ENCODE measurements around the gene RFTN1.

The RFTN1 gene

GRCh38 chr3:16355828-16356227 lies 157.7 kb downstream of the RFTN1 start:
- H3K36me3 Mint-ChIP-seq (ENCODE audit: low read depth), result peaks cover 88% of the 10 kb centered on the region
- peak overlapping the region; percentile 10 for H3K27ac Mint-ChIP-seq
- no peak for DNase-seq
- no peak overlapping the region for H3K4me3 Mint-ChIP-seq
- H3K9me3 Mint-ChIP-seq, result no peaks in the 10 kb centered on the region
- peaks cover 53% of the 10 kb centered on the region for H3K4me1 Mint-ChIP-seq (ENCODE audit: low read depth)
- H3K27me3 Mint-ChIP-seq, result no peaks in the 10 kb centered on the region

DNA sequence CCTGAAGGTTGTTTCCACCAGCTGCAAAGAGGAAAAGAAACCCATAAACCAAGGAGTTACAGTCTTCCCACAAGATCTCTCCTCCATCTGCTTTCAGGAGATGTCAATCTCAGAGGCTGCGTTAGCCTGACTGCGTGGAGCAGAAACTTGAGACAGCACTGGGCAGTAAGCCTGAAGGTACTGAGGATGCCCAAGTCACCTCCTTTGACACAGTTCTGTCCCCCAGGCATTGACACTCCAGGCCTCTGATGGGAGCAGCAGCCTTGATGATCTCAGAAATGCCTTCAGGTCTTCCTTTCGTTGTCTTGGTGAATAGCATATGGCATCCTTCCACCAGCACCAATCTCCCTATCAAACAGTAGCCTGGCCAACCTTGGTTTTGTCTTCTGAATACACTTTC lies 159.2 kb downstream of the RFTN1 start:
- no peak for DNase-seq
- H3K9me3 Mint-ChIP-seq, result no peaks in the 10 kb centered on the region
- H3K27me3 Mint-ChIP-seq, result no peaks in the 10 kb centered on the region
- no peak overlapping the region for H3K4me3 Mint-ChIP-seq
- H3K4me1 Mint-ChIP-seq (ENCODE audit: low read depth), result peaks cover 56% of the 10 kb centered on the region
- H3K27ac Mint-ChIP-seq, result peak overlapping the region; percentile 51
- peaks cover 93% of the 10 kb centered on the region for H3K36me3 Mint-ChIP-seq (ENCODE audit: low read depth)

DNA sequence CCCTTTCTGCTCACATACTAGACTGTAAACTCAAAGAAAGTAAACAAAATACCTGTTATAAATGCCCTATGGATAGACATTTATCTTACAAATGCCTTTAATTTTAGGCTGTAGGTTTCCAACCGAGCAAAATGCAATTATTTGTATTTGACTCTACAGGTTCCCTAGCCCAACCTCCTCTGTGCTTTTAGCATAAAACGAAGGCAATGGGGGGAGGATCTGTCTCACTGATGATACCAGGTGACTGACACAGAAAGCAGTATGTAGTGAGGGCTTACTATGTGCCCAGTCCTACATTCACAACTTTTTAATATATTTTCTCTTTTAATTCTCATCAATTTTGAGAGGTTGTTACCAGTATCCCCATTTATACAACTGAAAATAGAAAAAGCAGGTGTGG lies 161.1 kb downstream of the RFTN1 start:
- Mint-ChIP-seq H3K4me3 (no peak overlapping the region), H3K27me3 (no peaks in the 10 kb centered on the region), H3K9me3 (no peaks in the 10 kb centered on the region), H3K27ac (peak overlapping the region; percentile 85), H3K4me1 (ENCODE audit: low read depth) (peaks cover 52% of the 10 kb centered on the region), H3K36me3 (ENCODE audit: low read depth) (peaks cover 96% of the 10 kb centered on the region)
- DNase-seq, result no peak

- Mint-ChIP-seq H3K27ac (peak overlapping the region; percentile 76), H3K36me3 (ENCODE audit: low read depth) (peaks cover 98% of the 10 kb centered on the region), H3K27me3 (no peaks in the 10 kb centered on the region), H3K9me3 (no peaks in the 10 kb centered on the region), H3K4me1 (ENCODE audit: low read depth) (peaks cover 58% of the 10 kb centered on the region), H3K4me3 (no peak overlapping the region)
- no peak for DNase-seq
These were observed 162.7 kb downstream of the RFTN1 start for GRCh38 chr3:16350597-16351318.

DNA sequence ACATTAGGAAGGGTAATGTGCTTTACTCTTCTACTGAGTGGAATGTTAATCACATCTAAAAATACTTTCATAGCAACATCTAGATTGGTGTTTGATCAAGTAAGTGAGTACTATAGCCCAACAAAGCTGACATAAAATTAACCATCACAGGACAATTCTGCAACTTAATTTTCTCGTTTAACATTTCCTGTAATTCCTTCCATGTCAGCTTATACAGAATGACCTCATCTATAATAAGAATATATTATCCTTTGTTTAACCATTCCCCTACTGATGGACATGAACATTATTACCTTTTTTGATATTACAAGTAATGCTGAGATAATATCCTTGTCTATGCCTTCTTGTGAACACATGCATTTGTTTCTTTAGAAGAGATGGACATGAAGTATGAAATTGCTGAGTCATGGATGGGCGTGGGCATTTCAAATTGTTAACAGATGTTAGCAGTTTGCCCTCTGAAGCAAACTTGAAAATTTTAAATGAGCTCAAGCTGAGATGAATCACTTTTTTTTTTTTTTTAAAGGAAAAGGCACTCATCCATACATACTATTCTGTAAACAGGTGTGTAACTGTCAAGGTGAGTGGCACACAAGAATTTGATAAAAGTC lies 163.4 kb downstream of the RFTN1 start:
- DNase-seq, result no peak
- Mint-ChIP-seq H3K4me3 (no peak overlapping the region), H3K36me3 (ENCODE audit: low read depth) (peaks cover 98% of the 10 kb centered on the region), H3K4me1 (ENCODE audit: low read depth) (peaks cover 59% of the 10 kb centered on the region), H3K27me3 (no peaks in the 10 kb centered on the region), H3K27ac (peak overlapping the region; percentile 76), H3K9me3 (no peaks in the 10 kb centered on the region)

- DNase-seq, result no peak
- Mint-ChIP-seq H3K36me3 (ENCODE audit: low read depth) (peaks cover 98% of the 10 kb centered on the region), H3K4me3 (no peak overlapping the region), H3K27ac (peak overlapping the region; percentile 75), H3K9me3 (no peaks in the 10 kb centered on the region), H3K4me1 (ENCODE audit: low read depth) (peaks cover 66% of the 10 kb centered on the region), H3K27me3 (no peaks in the 10 kb centered on the region)
These were observed 166.0 kb downstream of the RFTN1 start for GRCh38 chr3:16347548-16347947.

DNA sequence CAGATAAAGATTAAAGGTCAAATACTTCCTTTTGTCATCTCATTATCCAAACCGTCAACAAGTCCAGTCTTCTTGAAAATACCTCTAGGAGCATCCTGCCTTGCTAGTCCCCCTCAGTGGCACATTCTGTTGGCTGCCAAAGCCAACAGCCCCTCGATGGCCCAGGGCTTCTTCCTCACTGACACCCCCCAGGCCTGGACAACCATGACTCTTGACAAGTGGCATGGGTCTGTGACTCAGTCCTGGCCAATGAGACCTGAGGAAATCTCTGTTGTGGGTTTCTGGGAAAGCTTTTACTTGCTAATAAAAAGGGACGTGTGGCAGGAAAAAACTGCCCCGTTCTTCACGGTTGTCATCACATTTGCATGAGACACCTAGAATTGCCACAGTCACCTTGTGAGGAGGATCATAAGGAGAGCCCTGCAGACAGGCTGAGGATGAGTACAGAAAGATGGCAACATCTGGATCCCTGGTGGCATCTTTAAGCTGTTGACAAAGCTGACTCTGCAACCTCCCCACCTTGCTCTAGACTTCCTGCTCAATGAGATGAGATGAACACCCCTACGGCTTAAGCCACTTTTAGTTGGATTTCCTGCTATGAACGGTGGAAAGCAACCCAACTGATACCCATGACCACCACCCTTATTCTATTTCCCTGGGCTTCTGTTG lies 167.0 kb downstream of the RFTN1 start:
- Mint-ChIP-seq H3K27me3 (no peaks in the 10 kb centered on the region), H3K9me3 (no peaks in the 10 kb centered on the region), H3K36me3 (ENCODE audit: low read depth) (peaks cover 93% of the 10 kb centered on the region), H3K27ac (peak overlapping the region; percentile 75), H3K4me3 (no peak overlapping the region), H3K4me1 (ENCODE audit: low read depth) (peaks cover 65% of the 10 kb centered on the region)
- DNase-seq, result no peak

DNA sequence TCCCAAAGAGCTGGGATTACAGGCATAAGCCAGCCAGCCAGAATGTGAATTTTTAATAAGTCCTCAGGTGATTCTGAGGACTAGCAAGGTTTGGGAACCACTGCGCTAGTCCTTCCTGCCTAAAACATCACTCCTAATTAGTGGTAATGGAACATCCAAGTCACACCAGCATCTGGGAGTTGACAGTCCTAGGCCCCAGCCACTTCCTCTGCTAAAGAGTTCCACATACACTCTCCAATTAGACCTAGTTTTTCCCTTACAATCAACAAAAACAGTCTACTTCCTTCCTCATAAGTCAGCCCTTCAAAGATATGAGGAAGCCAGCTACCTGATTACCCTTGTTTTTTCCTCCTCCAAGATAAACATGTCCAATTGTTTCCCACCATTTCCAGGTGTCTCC lies 170.4 kb downstream of the RFTN1 start:
- Mint-ChIP-seq H3K4me1 (ENCODE audit: low read depth) (peaks cover 74% of the 10 kb centered on the region), H3K9me3 (no peaks in the 10 kb centered on the region), H3K27me3 (no peaks in the 10 kb centered on the region), H3K27ac (peak overlapping the region; percentile 63), H3K4me3 (no peak overlapping the region), H3K36me3 (ENCODE audit: low read depth) (peaks cover 85% of the 10 kb centered on the region)
- no peak for DNase-seq

DNA sequence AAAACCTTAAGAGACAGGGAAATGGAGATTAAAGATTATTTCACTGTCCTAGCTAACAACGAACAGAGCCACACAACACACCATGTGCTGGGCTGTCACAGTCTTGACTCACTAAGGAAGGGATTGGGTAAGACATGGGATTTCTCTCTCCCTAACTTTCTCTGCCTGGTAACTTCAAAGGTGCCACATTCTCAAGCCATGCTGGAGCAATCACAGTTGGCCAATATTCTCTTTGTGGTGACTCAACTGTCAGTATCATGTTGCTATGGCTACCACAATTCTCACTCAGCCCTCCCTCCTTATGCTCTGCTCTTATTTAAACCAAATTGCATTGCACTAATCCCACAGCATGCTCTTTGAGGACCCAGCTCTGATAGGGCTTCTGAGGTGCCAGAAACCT lies 174.5 kb downstream of the RFTN1 start:
- Mint-ChIP-seq H3K27ac (peak overlapping the region; percentile 88), H3K4me1 (ENCODE audit: low read depth) (peaks cover 77% of the 10 kb centered on the region), H3K36me3 (ENCODE audit: low read depth) (peaks cover 80% of the 10 kb centered on the region), H3K9me3 (no peaks in the 10 kb centered on the region), H3K27me3 (no peaks in the 10 kb centered on the region), H3K4me3 (no peak overlapping the region)
- no peak for DNase-seq

GRCh38 chr3:16337856-16338540 lies 175.5 kb downstream of the RFTN1 start:
- DNase-seq, result peak; percentile 50
- Mint-ChIP-seq H3K9me3 (no peaks in the 10 kb centered on the region), H3K27me3 (no peaks in the 10 kb centered on the region), H3K4me1 (ENCODE audit: low read depth) (peaks cover 71% of the 10 kb centered on the region), H3K27ac (peak overlapping the region; percentile 88), H3K36me3 (ENCODE audit: low read depth) (peaks cover 79% of the 10 kb centered on the region), H3K4me3 (peak overlapping the region; percentile 23)

DNA sequence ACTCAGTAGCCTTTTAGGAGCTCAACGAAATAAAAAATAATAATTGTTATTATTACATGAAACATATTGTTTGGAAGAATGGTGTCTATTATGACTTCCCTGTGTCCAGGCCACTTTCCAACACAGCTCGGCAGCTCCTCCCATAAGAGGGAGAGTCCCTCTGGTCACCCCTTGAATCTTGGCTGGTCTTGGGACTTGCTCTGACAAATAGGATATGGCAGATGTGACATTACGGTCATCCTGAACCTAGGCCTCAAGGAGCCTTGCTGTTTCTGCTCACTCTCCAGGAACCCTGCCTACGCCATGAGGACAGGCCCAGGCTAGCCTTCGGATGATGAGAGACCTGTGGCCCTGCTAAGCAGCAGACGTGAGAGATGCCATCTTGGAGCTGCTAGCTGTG lies 176.7 kb downstream of the RFTN1 start:
- Mint-ChIP-seq H3K36me3 (ENCODE audit: low read depth) (peaks cover 83% of the 10 kb centered on the region), H3K9me3 (peaks cover 9% of the 10 kb centered on the region), H3K4me1 (ENCODE audit: low read depth) (peaks cover 68% of the 10 kb centered on the region), H3K27me3 (no peaks in the 10 kb centered on the region), H3K27ac (peak overlapping the region; percentile 46), H3K4me3 (no peak overlapping the region)
- no peak for DNase-seq

DNA sequence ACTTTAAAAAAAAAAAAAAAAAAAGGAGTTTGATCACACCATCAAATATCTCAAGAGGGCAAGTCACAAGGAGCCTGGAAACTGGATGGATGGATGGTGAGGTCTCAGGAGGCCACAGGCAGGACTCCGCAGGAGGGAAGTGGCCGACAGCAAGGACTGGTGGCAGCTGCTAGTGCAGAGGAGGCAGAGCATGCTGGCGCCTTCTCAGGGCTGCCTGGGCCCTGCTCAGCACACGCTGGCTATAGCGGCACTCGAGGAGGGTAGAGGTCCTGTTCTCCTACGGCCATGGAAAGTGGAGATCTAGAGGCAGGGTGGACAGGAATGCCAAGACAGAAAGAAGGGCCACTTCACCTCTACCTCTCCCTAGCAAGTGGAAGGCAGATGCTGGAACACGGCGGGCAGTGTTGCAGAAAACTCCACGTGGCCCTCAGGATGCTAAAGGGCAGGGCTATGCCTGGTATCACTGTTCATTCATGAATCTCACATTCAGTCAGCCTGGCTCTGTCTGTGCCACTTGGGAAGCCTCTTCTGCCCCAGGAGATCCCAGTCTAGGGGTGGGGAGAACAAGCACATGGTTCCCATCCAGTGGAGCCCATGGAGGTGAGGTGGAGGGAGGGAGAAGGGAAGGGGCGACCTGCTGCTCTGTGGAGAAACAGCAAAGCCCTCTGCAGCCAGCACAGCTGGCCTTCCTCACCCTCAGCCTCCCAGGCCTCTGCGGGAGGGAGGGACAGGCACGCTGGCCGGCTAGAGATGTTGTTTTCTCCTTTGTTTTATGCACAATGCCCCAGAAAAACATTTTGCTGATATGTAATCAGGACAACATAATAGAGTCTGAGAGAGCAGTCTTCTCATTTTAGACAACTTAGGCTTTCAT lies 177.5 kb downstream of the RFTN1 start:
- Mint-ChIP-seq H3K9me3 (peaks cover 15% of the 10 kb centered on the region), H3K4me1 (ENCODE audit: low read depth) (peaks cover 65% of the 10 kb centered on the region), H3K4me3 (no peak overlapping the region), H3K27me3 (no peaks in the 10 kb centered on the region), H3K36me3 (ENCODE audit: low read depth) (peaks cover 88% of the 10 kb centered on the region), H3K27ac (peak overlapping the region; percentile 79)
- DNase-seq, result no peak

DNA sequence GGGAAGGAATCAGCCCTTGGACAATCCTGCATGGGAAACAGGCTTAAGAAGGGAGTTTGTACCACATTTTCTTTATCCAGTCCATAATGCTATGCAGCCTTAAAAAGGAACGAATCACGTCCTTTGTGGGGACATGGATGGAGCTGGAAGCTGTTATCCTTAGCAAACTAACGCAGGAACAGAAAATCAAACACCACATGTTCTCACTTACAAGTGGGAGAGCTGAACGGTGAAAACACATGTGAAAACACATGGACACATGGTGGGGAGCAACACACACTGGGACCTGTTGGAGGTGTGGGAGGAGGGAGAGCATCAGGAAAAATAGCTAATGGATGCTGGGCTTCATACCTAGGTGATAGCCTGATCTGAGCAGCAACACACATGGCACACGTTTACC lies 178.2 kb downstream of the RFTN1 start:
- DNase-seq, result no peak
- H3K27ac Mint-ChIP-seq, result peak overlapping the region; percentile 79
- no peak overlapping the region for H3K4me3 Mint-ChIP-seq
- H3K27me3 Mint-ChIP-seq, result no peaks in the 10 kb centered on the region
- H3K36me3 Mint-ChIP-seq (ENCODE audit: low read depth), result peaks cover 88% of the 10 kb centered on the region
- H3K4me1 Mint-ChIP-seq (ENCODE audit: low read depth), result peaks cover 61% of the 10 kb centered on the region
- H3K9me3 Mint-ChIP-seq, result peaks cover 15% of the 10 kb centered on the region

DNA sequence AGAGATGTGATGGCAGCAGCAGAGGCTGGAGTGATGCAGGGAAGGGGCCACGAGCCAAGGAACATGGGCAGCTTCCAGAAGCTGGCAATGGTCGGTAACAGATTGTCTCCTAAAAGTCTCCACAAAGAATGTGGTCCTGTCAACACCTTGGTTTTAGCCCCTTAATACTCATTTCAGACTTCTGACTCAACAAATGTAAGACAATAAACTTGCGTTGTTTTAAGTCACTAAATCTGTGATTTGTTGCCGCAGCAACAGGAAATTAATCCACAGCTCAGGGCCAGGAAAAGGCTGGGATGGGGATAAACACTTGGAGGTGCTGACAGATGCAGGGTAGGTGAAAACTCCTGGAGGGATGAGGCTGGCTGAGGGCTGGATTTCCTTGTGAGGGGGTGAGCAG lies 178.6 kb downstream of the RFTN1 start:
- H3K4me3 Mint-ChIP-seq, result no peak overlapping the region
- peaks cover 88% of the 10 kb centered on the region for H3K36me3 Mint-ChIP-seq (ENCODE audit: low read depth)
- no peak for DNase-seq
- peak overlapping the region; percentile 79 for H3K27ac Mint-ChIP-seq
- H3K4me1 Mint-ChIP-seq (ENCODE audit: low read depth), result peaks cover 57% of the 10 kb centered on the region
- peaks cover 15% of the 10 kb centered on the region for H3K9me3 Mint-ChIP-seq
- H3K27me3 Mint-ChIP-seq, result no peaks in the 10 kb centered on the region

Data from activated T-cell treated with anti-CD3 and anti-CD28 coated beads, Interleukin-2, amount 50 U/mL, for 24 hours (primary cell).